ENCODE results near the gene PDCD5.

DNA sequence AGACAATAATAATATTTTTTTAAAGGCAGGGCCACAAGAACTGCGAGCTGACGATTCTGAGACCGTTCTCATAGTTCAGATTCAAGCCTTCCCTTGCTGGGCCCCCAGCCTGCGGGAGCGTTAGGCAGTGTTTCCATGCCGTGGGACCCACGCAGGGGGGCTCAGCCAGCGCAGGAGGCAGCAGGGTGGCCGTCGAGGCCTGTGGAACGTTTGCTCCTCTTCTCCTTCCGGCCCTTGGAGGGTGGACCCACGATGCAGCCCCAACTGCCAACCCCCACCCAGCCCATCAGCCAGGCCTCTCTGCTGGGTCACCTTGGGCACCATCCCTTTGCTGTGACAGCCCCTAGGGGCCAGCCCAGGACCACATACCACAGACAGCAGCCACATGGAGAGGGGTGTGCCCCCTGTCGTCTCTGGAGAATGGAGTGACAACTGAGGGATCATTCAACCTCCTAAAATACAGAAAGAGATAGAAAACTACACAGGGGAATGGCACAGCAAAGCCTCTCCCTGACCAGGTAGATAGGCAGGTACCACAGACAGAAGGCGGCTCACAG lies 46.8 kb downstream of the PDCD5 start:
- TF ChIP-seq YY1 (IDR thresholded peaks at IDR 0.05; ENCODE audit: low read depth) (no peak), EP300 (IDR thresholded peaks at IDR 0.05; ENCODE audit: borderline replicate concordance) (no peak), CEBPB (IDR thresholded peaks at IDR 0.05) (no peak), CREB1 (IDR thresholded peaks at IDR 0.05; ENCODE audit: low read depth) (no peak), TCF12 (IDR thresholded peaks at IDR 0.05; ENCODE audit: low read depth) (no peak), RAD21 (IDR thresholded peaks at IDR 0.05; ENCODE audit: low read depth) (no peak), TAF1 (IDR thresholded peaks at IDR 0.05; ENCODE audit: low read depth) (no peak)
- TF ChIP-seq, protein P1, sequence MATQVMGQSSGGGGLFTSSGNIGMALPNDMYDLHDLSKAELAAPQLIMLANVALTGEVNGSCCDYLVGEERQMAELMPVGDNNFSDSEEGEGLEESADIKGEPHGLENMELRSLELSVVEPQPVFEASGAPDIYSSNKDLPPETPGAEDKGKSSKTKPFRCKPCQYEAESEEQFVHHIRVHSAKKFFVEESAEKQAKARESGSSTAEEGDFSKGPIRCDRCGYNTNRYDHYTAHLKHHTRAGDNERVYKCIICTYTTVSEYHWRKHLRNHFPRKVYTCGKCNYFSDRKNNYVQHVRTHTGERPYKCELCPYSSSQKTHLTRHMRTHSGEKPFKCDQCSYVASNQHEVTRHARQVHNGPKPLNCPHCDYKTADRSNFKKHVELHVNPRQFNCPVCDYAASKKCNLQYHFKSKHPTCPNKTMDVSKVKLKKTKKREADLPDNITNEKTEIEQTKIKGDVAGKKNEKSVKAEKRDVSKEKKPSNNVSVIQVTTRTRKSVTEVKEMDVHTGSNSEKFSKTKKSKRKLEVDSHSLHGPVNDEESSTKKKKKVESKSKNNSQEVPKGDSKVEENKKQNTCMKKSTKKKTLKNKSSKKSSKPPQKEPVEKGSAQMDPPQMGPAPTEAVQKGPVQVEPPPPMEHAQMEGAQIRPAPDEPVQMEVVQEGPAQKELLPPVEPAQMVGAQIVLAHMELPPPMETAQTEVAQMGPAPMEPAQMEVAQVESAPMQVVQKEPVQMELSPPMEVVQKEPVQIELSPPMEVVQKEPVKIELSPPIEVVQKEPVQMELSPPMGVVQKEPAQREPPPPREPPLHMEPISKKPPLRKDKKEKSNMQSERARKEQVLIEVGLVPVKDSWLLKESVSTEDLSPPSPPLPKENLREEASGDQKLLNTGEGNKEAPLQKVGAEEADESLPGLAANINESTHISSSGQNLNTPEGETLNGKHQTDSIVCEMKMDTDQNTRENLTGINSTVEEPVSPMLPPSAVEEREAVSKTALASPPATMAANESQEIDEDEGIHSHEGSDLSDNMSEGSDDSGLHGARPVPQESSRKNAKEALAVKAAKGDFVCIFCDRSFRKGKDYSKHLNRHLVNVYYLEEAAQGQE (IDR thresholded peaks at IDR 0.05; ENCODE audit: low read depth): no peak
- TF ChIP-seq, protein P2, sequence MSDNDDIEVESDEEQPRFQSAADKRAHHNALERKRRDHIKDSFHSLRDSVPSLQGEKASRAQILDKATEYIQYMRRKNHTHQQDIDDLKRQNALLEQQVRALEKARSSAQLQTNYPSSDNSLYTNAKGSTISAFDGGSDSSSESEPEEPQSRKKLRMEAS (IDR thresholded peaks at IDR 0.05): no peak
